SKM-1 (cell line): ENCODE data around the gene PRKCE.

Experiments
- DNase-seq: peaks from one replicate; lab custom pipeline; 2025; ENCODE audit not compliant: unreplicated experiment; lab: John Stamatoyannopoulos, UW

Gene PRKCE

DNA sequence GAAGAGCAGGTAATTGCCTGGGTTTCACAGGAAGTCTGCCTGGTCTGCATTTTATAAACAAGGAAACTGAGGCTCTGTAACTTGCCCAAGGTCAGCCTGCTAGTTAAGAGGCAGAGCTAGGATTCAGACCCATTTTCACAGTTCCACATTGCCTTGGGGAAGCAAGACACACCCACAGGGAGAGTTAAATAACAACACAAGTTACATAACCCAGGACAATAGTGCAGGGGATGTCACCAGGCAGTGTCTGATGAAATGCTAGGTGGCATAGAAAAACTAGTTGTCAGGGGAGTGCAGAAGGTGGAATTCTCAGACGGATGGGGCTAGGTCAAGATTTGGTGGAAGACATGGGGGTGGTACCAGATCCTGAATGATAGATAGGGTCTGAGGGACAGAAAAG, 69.7 kb downstream of the PRKCE start:
- DNase-seq, result peak; percentile 5

- no peak for DNase-seq
Measured at GRCh38 chr2:45722477-45722876, 71.0 kb downstream of the PRKCE start.

GRCh38 chr2:45723857-45724256, 72.4 kb downstream of the PRKCE start:
- no peak for DNase-seq

GRCh38 chr2:45724335-45724734, 72.9 kb downstream of the PRKCE start:
- no peak for DNase-seq

DNA sequence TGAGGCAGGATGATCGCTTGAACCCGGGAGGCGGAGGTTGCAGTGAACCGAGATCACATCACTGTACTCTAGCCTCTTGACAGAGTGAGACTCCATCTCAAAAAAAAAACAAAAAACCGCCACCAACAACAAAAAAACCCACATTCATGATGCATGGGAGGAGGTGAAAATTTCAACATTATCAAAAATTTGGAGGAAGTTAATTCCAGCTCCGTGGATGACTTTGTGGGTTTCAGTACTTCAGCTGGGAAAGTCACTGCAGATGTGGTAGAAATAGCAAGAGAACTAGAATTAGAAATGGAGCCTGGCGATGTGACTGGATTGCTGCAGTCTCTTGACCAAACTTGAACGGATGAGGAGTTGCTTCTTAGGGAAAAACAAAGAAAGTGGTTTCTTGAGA, 74.3 kb downstream of the PRKCE start:
- DNase-seq, result no peak

DNA sequence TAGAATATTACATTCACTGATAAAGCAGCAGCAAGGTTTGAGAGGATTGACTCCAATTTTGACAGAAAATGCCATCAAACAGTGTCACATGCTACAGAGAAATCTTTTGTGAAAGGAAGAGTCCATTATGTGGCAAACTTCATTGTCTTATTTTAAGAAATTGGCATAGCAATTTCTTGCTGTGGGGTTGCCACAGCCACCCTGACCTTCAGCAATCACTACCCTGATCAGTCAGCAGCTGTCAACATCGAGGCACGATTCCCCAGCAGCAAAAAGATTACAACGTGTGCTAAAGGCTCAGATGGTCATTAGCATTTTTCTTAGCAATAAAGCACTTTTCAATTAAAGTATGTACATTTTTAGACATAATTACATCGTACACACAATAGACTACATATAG, 74.7 kb downstream of the PRKCE start:
- no peak for DNase-seq

GRCh38 chr2:45728458-45728942, 77.0 kb downstream of the PRKCE start:
- DNase-seq, result no peak

GRCh38 chr2:45729753-45730512, 78.5 kb downstream of the PRKCE start:
- DNase-seq, result peak; percentile 38

DNA sequence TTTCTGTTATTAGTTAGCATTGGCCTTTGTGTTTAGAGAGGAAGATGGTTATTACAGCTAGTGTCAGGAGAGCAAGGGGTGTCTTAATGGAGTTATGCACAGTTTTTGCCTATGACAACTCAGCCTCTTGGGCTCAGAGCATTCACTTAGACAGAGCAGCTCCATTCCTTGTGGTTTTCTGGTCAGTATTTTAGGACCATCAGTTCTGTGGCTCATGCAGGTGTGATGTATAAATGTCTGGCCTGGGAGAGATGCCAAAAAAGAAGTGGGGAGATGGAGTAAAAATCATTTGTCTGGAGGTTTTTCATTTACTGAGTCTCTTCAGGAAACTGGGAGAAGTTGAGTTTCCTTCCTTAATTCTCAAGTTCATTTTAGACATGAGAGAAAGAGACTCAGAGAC, 79.7 kb downstream of the PRKCE start:
- DNase-seq, result no peak

- DNase-seq, result no peak
Measured at GRCh38 chr2:45732436-45732835, 81.0 kb downstream of the PRKCE start.

DNA sequence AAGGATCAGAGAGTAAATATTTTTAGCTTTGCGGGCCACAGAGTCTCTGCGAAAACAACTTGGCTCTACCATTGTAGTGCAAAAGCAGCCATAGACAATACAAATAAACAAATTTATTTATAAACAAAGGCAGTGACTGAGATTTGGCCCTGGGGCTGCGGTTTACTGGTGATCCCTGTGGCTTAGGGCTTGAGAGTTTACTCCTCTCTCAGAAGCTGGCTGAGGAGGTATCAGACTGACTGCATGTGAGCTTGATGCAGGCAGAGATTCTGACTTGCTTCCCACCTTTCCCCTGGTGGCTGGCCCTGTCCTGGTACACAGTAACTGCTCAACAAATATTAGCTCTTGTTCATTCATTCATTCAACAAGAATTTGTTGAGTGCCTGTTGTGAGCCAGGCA, 81.5 kb downstream of the PRKCE start:
- no peak for DNase-seq

DNA sequence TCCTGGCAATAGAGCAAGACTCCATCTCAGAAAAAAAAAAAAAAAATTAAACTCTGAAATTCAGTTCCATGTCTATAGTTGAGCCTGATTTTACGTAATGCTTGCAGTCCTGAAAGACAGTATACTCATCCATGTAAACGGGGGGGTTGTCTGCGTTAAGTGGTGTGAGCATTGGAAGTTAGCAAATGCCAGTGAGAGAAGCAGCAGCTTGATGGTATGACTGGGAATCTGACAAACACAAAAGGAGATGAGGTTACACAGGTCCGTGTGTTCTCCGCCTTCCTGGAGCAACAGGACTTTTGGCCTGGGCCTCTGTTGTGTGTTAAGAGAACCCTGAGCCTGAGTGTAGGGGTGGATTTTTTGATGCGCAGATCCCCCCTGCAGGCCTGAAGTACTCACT, 82.9 kb downstream of the PRKCE start:
- no peak for DNase-seq

- DNase-seq, result no peak
Measured at GRCh38 chr2:45734952-45735351, 83.5 kb downstream of the PRKCE start.

- DNase-seq, result no peak
Measured at GRCh38 chr2:45736757-45737704, 85.6 kb downstream of the PRKCE start.

DNA sequence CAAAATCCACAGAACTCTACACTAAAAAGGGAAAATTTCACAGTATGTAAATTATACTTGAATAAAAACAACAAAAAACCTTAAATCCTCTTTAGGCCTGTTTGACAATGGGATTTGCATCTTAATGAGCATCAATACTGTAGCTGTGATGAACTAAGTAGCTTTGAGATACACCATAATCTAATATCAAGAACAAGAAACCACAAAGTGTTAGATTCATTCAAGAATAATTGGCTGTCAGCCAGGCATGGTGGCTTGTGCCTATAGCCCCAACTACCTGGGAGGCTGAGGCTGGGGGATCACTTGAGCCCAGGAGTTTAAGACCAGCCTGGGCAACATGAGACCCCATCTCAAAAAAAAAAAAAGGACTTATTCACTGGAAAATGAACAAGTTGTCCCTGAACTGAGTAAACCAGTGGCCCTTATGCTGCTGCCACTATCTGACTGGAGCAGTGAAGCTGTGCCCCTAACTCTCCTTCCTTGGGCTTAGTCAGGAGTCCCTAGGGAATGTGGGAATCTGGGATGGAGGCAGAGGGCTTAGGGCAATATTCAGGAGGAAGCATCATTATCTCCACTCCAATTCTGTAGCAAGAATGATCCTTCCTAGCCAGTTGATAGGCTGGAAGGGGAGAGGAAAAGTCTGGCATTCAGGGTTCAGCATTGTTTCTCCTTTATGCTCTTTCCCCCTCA, 88.5 kb downstream of the PRKCE start:
- DNase-seq, result no peak

DNA sequence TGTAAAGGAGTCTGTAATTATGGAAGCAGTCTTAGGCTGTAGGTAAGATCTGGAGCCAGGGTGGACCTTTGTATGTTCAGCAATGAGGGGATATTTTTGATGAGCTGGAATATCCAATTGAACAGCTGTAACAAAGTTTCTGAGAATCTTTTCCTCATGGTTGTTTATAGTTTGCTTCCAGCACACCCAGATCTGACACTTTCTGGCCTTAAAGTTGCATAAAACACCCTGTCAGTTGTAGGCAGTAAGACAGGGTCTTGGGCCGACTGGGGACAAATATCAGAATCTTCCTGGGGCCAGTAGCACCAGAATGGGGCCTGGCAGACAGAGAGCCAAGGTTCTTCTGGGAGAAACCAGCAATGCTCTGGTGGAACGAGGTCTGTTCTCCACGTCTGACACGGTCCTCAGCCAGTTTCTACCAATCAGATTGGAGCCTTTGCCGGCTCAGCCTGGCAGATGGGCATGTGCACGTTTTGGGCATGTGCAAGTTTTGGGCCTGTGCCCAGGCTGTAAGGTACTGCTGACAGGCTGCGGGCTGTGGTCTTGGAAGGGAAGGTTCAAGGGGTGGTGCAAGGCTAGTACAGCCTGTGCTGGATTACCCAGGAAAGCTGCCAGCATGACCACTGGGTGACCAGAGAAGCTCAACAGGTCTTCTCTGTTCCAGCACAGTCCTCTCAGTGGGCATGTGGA, 89.8 kb downstream of the PRKCE start:
- no peak for DNase-seq

GRCh38 chr2:45743531-45744396, 92.3 kb downstream of the PRKCE start:
- DNase-seq, result no peak

DNA sequence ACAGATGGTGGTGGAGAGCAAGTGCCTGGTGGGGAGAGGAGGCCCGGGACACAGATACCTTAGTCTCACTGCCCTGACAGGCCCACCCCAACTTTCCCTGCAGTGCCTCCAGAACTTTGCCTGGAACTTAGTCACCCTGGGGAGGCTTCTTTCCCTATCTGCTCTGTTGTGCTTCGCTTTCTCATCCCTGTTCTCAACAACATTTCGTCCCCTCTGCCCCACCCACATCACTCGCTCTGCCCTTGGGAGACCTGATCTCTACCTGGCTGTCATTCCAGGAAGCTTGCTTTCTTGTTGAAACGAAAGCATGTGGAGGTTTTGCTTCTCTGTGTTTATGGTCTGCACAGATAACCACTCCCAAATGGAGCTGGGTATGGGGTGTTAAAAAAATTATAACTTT, 93.8 kb downstream of the PRKCE start:
- no peak for DNase-seq

- DNase-seq, result no peak
Measured at GRCh38 chr2:45746888-45747287, 95.4 kb downstream of the PRKCE start.

- DNase-seq, result no peak
Measured at GRCh38 chr2:45747363-45747762, 95.9 kb downstream of the PRKCE start.
